Astrocyte (in vitro differentiated cells and primary cell): ENCODE data around the gene FRMD4A. TPM values are rescaled to one million over a fixed set of nuclear protein-coding genes. Genes with fewer than 3 reads are reported as not detected.

Experiments used
- DNase-seq: peaks from one replicate; pipeline ENCODE4 v3.0.0-alpha.2; 2010; ENCODE audit warnings: low read depth
- FAIRE-seq: peaks from 2 replicates; lab custom pipeline; 2011; peaks lifted over from hg19 to GRCh38; lab: Jason Lieb, UNC
- H2AFZ ChIP-seq: 2 replicates; pipeline ENCODE4 v1.6.0; 2012; ENCODE audit warnings: low read depth, low read length, inconsistent platforms
- H3K27ac ChIP-seq: 2 replicates; pipeline ENCODE4 v1.5.1; 2011; ENCODE audit warnings: low read depth, low read length, inconsistent platforms
- H3K27me3 ChIP-seq: 2 replicates; pipeline ENCODE4 v1.6.0; 2011; ENCODE audit warnings: low read length, inconsistent platforms; ENCODE audit not compliant: insufficient read depth
- H3K36me3 ChIP-seq: 2 replicates; pipeline ENCODE4 v1.5.1; 2011; ENCODE audit warnings: low read length, inconsistent platforms; ENCODE audit not compliant: insufficient read depth
- H3K4me1 ChIP-seq: 2 replicates; pipeline ENCODE4 v1.5.1; 2011; ENCODE audit warnings: low read length, inconsistent platforms; ENCODE audit not compliant: insufficient read depth
- H3K4me2 ChIP-seq: 2 replicates; pipeline ENCODE4 v1.6.0; 2012; ENCODE audit warnings: low read length, inconsistent platforms
- H3K4me3 ChIP-seq: 2 replicates; pipeline ENCODE4 v1.5.1; 2011; ENCODE audit warnings: low read depth, mild to moderate bottlenecking, low read length, inconsistent platforms; ENCODE audit not compliant: insufficient read depth
- H3K79me2 ChIP-seq: 2 replicates; pipeline ENCODE4 v1.6.0; 2012; ENCODE audit warnings: mild to moderate bottlenecking, low read length, inconsistent platforms; ENCODE audit not compliant: insufficient read depth
- H3K9ac ChIP-seq: 2 replicates; pipeline ENCODE4 v1.6.0; 2012; ENCODE audit warnings: mild to moderate bottlenecking, low read length, inconsistent platforms
- H3K9me3 ChIP-seq: 2 replicates; pipeline ENCODE4 v1.5.1; 2012; ENCODE audit warnings: low read depth, mild to moderate bottlenecking, low read length, inconsistent platforms; ENCODE audit not compliant: insufficient read depth
- H4K20me1 ChIP-seq: 2 replicates; pipeline ENCODE4 v1.6.0; 2012; ENCODE audit warnings: low read length, inconsistent platforms; ENCODE audit not compliant: insufficient read depth
- H3K27ac Mint-ChIP-seq: one replicate; pipeline ENCODE4 v1.8.0; 2021; ENCODE audit warnings: mild to moderate bottlenecking, mixed read lengths; ENCODE audit not compliant: unreplicated experiment
- H3K27me3 Mint-ChIP-seq: one replicate; pipeline ENCODE4 v1.8.0; 2021; ENCODE audit warnings: low read depth, mixed read lengths; ENCODE audit not compliant: unreplicated experiment
- H3K36me3 Mint-ChIP-seq: one replicate; pipeline ENCODE4 v1.8.0; 2021; ENCODE audit warnings: low read depth, mixed read lengths; ENCODE audit not compliant: unreplicated experiment
- H3K4me1 Mint-ChIP-seq: one replicate; pipeline ENCODE4 v1.8.0; 2021; ENCODE audit warnings: low read depth, mixed read lengths; ENCODE audit not compliant: unreplicated experiment
- H3K4me3 Mint-ChIP-seq: one replicate; pipeline ENCODE4 v1.8.0; 2021; ENCODE audit warnings: mild to moderate bottlenecking, moderate library complexity, mixed read lengths; ENCODE audit not compliant: unreplicated experiment
- H3K9me3 Mint-ChIP-seq: one replicate; pipeline ENCODE4 v1.8.0; 2021; ENCODE audit warnings: mild to moderate bottlenecking, mixed read lengths; ENCODE audit not compliant: unreplicated experiment
- EZH2 ChIP-seq: IDR thresholded peaks from 2 replicates; pipeline ENCODE4 v1.6.1; 2012; ENCODE audit warnings: mild to moderate bottlenecking, low read length, inconsistent platforms; ENCODE audit not compliant: insufficient read depth
- total RNA-seq: library from RNA; stranded (reverse); gene quantifications from 2 replicates; pipeline ENCODE4 v1.2.1, GENCODE V29; 2021
- TF ChIP-seq, protein P1 (sequence below): IDR thresholded peaks from 2 replicates; pipeline ENCODE4 v1.5.1; 2011; ENCODE audit warnings: low read depth, mild to moderate bottlenecking, inconsistent platforms, low read length, moderate library complexity; ENCODE audit not compliant: insufficient read depth

The FRMD4A gene
- total RNA-seq, 1 donor from 2014 or later = 82.5 TPM

DNA sequence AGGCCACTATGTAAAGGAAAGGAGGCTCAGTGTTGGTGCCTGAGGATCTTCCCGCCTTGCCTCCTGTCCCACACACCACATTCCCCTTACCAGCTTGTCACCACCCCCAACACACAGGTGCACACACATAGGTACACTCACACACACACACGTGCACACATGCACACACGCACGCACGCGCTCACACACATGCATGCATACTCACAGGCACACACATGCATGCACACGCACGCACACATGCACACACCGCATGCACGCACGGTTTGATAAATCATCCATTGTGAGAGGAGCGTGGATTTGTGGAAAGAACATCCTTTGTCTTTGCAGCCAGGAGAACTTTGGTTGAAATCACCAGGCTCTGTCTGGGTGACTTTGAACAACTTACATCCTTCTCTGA lies 359.8 kb downstream of the FRMD4A start:
- no peak overlapping the region for H3K4me3 ChIP-seq
- H3K9ac ChIP-seq = no peak overlapping the region
- peaks cover 38% of the 10 kb centered on the region for H3K4me1 Mint-ChIP-seq
- FAIRE-seq = no peak
- H3K9me3 Mint-ChIP-seq = peaks cover 2% of the 10 kb centered on the region
- peak overlapping the region; percentile 9 for H3K27ac Mint-ChIP-seq
- H2AFZ ChIP-seq = no peak overlapping the region
- no peak overlapping the region for H3K27ac ChIP-seq
- H3K27me3 ChIP-seq = no peaks in the 10 kb centered on the region
- TF ChIP-seq, protein P1, sequence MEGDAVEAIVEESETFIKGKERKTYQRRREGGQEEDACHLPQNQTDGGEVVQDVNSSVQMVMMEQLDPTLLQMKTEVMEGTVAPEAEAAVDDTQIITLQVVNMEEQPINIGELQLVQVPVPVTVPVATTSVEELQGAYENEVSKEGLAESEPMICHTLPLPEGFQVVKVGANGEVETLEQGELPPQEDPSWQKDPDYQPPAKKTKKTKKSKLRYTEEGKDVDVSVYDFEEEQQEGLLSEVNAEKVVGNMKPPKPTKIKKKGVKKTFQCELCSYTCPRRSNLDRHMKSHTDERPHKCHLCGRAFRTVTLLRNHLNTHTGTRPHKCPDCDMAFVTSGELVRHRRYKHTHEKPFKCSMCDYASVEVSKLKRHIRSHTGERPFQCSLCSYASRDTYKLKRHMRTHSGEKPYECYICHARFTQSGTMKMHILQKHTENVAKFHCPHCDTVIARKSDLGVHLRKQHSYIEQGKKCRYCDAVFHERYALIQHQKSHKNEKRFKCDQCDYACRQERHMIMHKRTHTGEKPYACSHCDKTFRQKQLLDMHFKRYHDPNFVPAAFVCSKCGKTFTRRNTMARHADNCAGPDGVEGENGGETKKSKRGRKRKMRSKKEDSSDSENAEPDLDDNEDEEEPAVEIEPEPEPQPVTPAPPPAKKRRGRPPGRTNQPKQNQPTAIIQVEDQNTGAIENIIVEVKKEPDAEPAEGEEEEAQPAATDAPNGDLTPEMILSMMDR = no peak
- no peak for TF ChIP-seq EZH2
- H3K4me2 ChIP-seq = peak overlapping the region; percentile 83
- no peaks in the 10 kb centered on the region for H3K36me3 Mint-ChIP-seq
- DNase-seq = no peak
- peaks cover 36% of the 10 kb centered on the region for H3K4me1 ChIP-seq
- no peaks in the 10 kb centered on the region for H4K20me1 ChIP-seq
- no peak overlapping the region for H3K4me3 Mint-ChIP-seq
- H3K36me3 ChIP-seq = no peaks in the 10 kb centered on the region
- H3K27me3 Mint-ChIP-seq = no peaks in the 10 kb centered on the region
- no peaks in the 10 kb centered on the region for H3K9me3 ChIP-seq
- no peaks in the 10 kb centered on the region for H3K79me2 ChIP-seq

DNA sequence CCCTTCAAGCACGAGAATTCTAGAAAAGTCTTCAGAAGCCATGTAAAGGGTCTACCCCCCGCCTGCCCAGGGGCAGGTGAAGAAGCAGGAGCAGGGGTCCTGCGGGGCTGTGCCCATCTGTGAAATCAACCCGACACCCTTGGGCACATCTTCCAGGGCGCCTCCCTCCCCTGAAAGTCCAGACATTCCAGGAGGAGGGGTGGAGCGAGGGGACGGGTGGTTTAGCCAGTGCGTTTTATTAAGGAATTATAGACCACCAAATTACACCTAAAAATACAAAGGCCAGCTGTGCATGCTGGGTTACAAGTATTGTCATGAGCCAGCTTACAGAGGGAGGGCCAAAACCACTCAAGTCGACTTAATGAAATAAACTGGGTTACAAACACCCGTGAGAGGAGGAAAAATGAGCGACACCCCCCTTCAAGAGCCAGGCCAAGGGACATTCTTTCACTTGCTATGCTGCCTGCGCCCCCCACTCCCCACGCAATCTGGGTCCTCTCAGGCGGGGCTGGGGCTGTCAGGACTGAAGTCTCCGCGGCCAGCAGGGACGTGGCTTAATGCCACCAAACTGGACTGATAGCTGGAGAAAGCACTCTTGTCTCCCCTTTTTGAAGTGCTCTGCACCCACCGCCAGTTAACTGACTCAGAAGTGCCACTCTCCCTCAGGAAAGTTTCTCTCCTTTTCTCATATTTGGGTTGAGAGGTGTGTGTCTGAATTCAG lies 360.3 kb downstream of the FRMD4A start:
- no peaks in the 10 kb centered on the region for H3K36me3 ChIP-seq
- DNase-seq = no peak
- H3K27me3 ChIP-seq = no peaks in the 10 kb centered on the region
- Mint-ChIP-seq H3K4me1 (peaks cover 38% of the 10 kb centered on the region), H3K4me3 (peak overlapping the region; percentile 3), H3K36me3 (no peaks in the 10 kb centered on the region), H3K9me3 (peaks cover 2% of the 10 kb centered on the region), H3K27me3 (no peaks in the 10 kb centered on the region), H3K27ac (peak overlapping the region; percentile 9)
- FAIRE-seq = no peak
- H4K20me1 ChIP-seq = no peaks in the 10 kb centered on the region
- TF ChIP-seq, protein P1 = no peak
- no peak for TF ChIP-seq EZH2
- H3K4me1 ChIP-seq = peaks cover 36% of the 10 kb centered on the region
- H3K79me2 ChIP-seq = no peaks in the 10 kb centered on the region
- H3K4me2 ChIP-seq = peak overlapping the region; percentile 83
- H3K9me3 ChIP-seq = no peaks in the 10 kb centered on the region
- no peak overlapping the region for H2AFZ ChIP-seq
- H3K9ac ChIP-seq = no peak overlapping the region
- no peak overlapping the region for H3K4me3 ChIP-seq
- H3K27ac ChIP-seq = no peak overlapping the region

DNA sequence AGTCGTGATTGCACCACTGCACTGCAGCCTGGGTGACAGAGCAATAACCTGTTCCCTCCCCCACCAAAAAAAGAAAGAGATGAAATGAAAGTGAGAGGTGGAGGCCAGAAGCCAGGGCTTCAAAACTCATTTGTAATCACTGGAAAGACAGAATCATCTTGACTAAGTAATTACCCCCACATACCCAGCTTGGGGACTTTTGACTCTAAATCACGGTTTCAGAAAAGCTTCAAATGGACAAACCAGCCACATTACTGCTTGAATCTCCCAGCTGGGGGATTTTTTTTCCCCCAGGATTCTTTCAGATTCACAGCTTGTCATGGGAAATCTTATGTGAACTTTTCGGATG lies 361.0 kb downstream of the FRMD4A start:
- H3K4me2 ChIP-seq = no peak overlapping the region
- no peak overlapping the region for H3K4me3 Mint-ChIP-seq
- H3K27me3 ChIP-seq = no peaks in the 10 kb centered on the region
- peaks cover 36% of the 10 kb centered on the region for H3K4me1 ChIP-seq
- H4K20me1 ChIP-seq = no peaks in the 10 kb centered on the region
- H3K36me3 ChIP-seq = no peaks in the 10 kb centered on the region
- no peak for DNase-seq
- H3K4me1 Mint-ChIP-seq = peaks cover 38% of the 10 kb centered on the region
- no peak overlapping the region for H3K27ac ChIP-seq
- no peaks in the 10 kb centered on the region for H3K9me3 ChIP-seq
- H3K27ac Mint-ChIP-seq = no peak overlapping the region
- peaks cover 2% of the 10 kb centered on the region for H3K9me3 Mint-ChIP-seq
- no peaks in the 10 kb centered on the region for H3K36me3 Mint-ChIP-seq
- TF ChIP-seq EZH2 = no peak
- TF ChIP-seq, protein P1 = no peak
- no peaks in the 10 kb centered on the region for H3K27me3 Mint-ChIP-seq
- H3K79me2 ChIP-seq = no peaks in the 10 kb centered on the region
- FAIRE-seq = no peak
- H3K4me3 ChIP-seq = no peak overlapping the region
- H2AFZ ChIP-seq = no peak overlapping the region
- H3K9ac ChIP-seq = no peak overlapping the region
